Mammary epithelial cell (primary cell): ENCODE results near the gene RUNX2.

ENCODE experiments used
- EZH2 ChIP-seq: IDR thresholded peaks from 2 replicates; pipeline ENCODE4 v1.6.1; 2012; ENCODE audit warnings: low read length, inconsistent platforms, borderline replicate concordance
- TF ChIP-seq, protein P1 (sequence below), 2 donors: IDR thresholded peaks in 1 of 2; conservative IDR thresholded peaks in 1 of 2; 2 replicates each; pipeline ENCODE4 v1.5.1; 2011 to 2012; ENCODE audit warnings: inconsistent platforms in 2 of 2, low read length in 2 of 2, mild to moderate bottlenecking in 2 of 2, control low read depth in 1 of 2, low read depth in 1 of 2; ENCODE audit not compliant: insufficient read depth in 1 of 2; ENCODE audit errors: extremely low read depth in 1 of 2

DNA sequence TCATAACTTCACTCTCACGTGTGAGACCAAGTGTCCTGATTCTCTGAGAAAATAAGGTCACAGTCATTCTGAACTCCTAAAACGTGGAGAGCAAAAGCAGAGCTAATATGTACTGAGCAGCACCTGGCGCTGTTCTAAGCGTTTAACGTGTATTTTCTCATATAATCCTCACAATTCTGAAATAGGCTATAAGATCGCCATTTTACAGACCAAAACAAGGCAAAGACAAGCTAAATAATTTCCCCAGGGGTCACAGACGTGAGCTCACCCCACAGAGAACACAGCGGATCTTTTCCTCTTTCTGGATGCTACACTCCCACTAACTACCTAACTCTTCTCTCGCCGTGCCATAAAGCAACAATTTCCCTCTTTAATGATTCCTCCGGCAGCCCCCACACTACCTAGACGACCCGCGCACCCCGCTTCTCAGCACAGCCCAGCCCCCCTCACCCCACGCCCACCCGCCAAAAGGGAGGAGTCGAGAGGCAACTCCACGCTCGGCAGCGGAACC is 49.0 kb downstream of the RUNX2 start:
- TF ChIP-seq, protein P1, sequence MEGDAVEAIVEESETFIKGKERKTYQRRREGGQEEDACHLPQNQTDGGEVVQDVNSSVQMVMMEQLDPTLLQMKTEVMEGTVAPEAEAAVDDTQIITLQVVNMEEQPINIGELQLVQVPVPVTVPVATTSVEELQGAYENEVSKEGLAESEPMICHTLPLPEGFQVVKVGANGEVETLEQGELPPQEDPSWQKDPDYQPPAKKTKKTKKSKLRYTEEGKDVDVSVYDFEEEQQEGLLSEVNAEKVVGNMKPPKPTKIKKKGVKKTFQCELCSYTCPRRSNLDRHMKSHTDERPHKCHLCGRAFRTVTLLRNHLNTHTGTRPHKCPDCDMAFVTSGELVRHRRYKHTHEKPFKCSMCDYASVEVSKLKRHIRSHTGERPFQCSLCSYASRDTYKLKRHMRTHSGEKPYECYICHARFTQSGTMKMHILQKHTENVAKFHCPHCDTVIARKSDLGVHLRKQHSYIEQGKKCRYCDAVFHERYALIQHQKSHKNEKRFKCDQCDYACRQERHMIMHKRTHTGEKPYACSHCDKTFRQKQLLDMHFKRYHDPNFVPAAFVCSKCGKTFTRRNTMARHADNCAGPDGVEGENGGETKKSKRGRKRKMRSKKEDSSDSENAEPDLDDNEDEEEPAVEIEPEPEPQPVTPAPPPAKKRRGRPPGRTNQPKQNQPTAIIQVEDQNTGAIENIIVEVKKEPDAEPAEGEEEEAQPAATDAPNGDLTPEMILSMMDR (conservative IDR thresholded peaks at IDR 0.05 in 1 of 2, IDR thresholded peaks at IDR 0.05 in 1 of 2; ENCODE audit: extremely low read depth in 1 of 2, insufficient read depth in 1 of 2, low read depth in 1 of 2, low read length in 2 of 2), result no peak
- no peak for TF ChIP-seq EZH2
